ENCODE results near the gene ZNF384. TPM values are rescaled to one million over a fixed set of nuclear protein-coding genes. Genes with fewer than 3 reads are reported as not detected.

ZNF384 gene
- total RNA-seq, 1 experiment from 2014 or later = 63.8 TPM

- H3K9me3 Mint-ChIP-seq = no peaks in the 10 kb centered on the region
- peaks cover 45% of the 10 kb centered on the region for H3K27me3 Mint-ChIP-seq (ENCODE audit: low read depth)
- ChIA-PET CTCF (interaction anchor here (0.7 to 6.2 kb wide), 14 partner anchors 9 to 174 kb away, joined by 3 to 111 read pairs (median 4); partner anchors contain the start of genes COPS7A, LPAR5 and VAMP1), POLR2A (interaction anchor here (0.5 to 1.5 kb wide), 4 partner anchors 9 to 45 kb away, joined by 3 to 6 read pairs (median 4); partner anchors contain the start of genes LPAR5 and ZNF384)
- H3K4me3 Mint-ChIP-seq = no peak overlapping the region
- peaks cover 11% of the 10 kb centered on the region for H3K4me1 Mint-ChIP-seq
- DNase-seq (ENCODE audit: low spot score) = no peak
- ATAC-seq = no peak
- no peak overlapping the region; the same call in 1 of the 2 replicates for H3K27ac Mint-ChIP-seq
- H3K36me3 Mint-ChIP-seq = no peaks in the 10 kb centered on the region; the same call in 1 of the 2 replicates
- TF ChIP-seq SP1 (CRISPR knock-in tag; conservative IDR thresholded peaks at IDR 0.05) = no peak
- TF ChIP-seq CREM (CRISPR knock-in tag; IDR thresholded peaks at IDR 0.05) = no peak
- no peak for TF ChIP-seq AFF4 (CRISPR knock-in tag; IDR thresholded peaks at IDR 0.05; ENCODE audit: borderline replicate concordance)
- TF ChIP-seq ZSCAN18 (CRISPR knock-in tag; IDR thresholded peaks at IDR 0.05) = no peak
- TF ChIP-seq FOXJ3 (CRISPR knock-in tag; IDR thresholded peaks at IDR 0.05; ENCODE audit: borderline replicate concordance) = no peak
- no peak for TF ChIP-seq E2F4 (CRISPR knock-in tag; IDR thresholded peaks at IDR 0.05; ENCODE audit: borderline replicate concordance, low read depth)
- no peak for TF ChIP-seq PRDM15 (CRISPR knock-in tag; IDR thresholded peaks at IDR 0.05)
- no peak for TF ChIP-seq ESRRA (CRISPR knock-in tag; IDR thresholded peaks at IDR 0.05; ENCODE audit: borderline replicate concordance)
- no peak for TF ChIP-seq PRRX2 (CRISPR knock-in tag; IDR thresholded peaks at IDR 0.05)
- TF ChIP-seq ZNF416 (CRISPR knock-in tag; IDR thresholded peaks at IDR 0.05) = no peak
- TF ChIP-seq GRHL2 (CRISPR knock-in tag; IDR thresholded peaks at IDR 0.05; ENCODE audit: insufficient replicate concordance, severe bottlenecking) = no peak
- TF ChIP-seq ETV6 (CRISPR knock-in tag; IDR thresholded peaks at IDR 0.05) = no peak
- no peak for TF ChIP-seq SOX15 (CRISPR knock-in tag; IDR thresholded peaks at IDR 0.05)
- no peak for TF ChIP-seq SMAD4 (CRISPR knock-in tag; IDR thresholded peaks at IDR 0.05)
- no peak for TF ChIP-seq TP53 (CRISPR knock-in tag; IDR thresholded peaks at IDR 0.05)
- TF ChIP-seq MLX (CRISPR knock-in tag; IDR thresholded peaks at IDR 0.05) = no peak
- no peak for TF ChIP-seq ZNF396 (CRISPR knock-in tag; IDR thresholded peaks at IDR 0.05; ENCODE audit: borderline replicate concordance)
Observed at GRCh38 chr12:6644257-6644596, 44.9 kb downstream of the ZNF384 start.
